HepG2 (cell line): Measurements from ENCODE around the gene POLA2. TPM values are rescaled to one million over a fixed set of nuclear protein-coding genes. Genes with fewer than 3 reads are reported as not detected.

ENCODE experiments used
- CTCF ChIP-seq: sonication (generic); formaldehyde crosslinking; IDR thresholded peaks from 2 replicates; pipeline ENCODE4 v1.5.0; 2020; ENCODE audit warnings: mild to moderate bottlenecking, missing genetic modification reagents, moderate library complexity
- DMAP1 ChIP-seq: IDR thresholded peaks from 2 replicates; pipeline ENCODE4 v1.6.1; 2016
- E2F2 ChIP-seq: sonication (generic); formaldehyde crosslinking; IDR thresholded peaks from 2 replicates; pipeline ENCODE4 v1.4.0; 2020; ENCODE audit warnings: missing genetic modification reagents, borderline replicate concordance
- HMGXB4 ChIP-seq, 2 experiments: sonication (generic) in 1 of 2; formaldehyde crosslinking in 1 of 2; IDR thresholded peaks; 2 replicates each; pipeline versions ENCODE4 v1.4.0 to v1.6.1; 2018 to 2020; ENCODE audit warnings: missing genetic modification reagents in 2 of 2, borderline replicate concordance in 1 of 2, low read depth in 1 of 2, mild to moderate bottlenecking in 1 of 2, missing biosample characterization in 1 of 2
- HOXD1 ChIP-seq: sonication (generic); formaldehyde crosslinking; IDR thresholded peaks from 2 replicates; pipeline ENCODE4 v1.5.0; 2020; ENCODE audit warnings: missing genetic modification reagents
- PBX2 ChIP-seq: IDR thresholded peaks from 2 replicates; pipeline ENCODE4 v1.6.1; 2016; ENCODE audit warnings: control low read depth
- PRDM15 ChIP-seq: sonication (generic); formaldehyde crosslinking; IDR thresholded peaks from 2 replicates; pipeline ENCODE4 v1.4.0; 2020; ENCODE audit warnings: missing genetic modification reagents
- RCOR2 ChIP-seq: IDR thresholded peaks from 2 replicates; pipeline ENCODE4 v1.6.1; 2016; ENCODE audit warnings: missing biosample characterization, missing genetic modification reagents
- REST ChIP-seq, 2 experiments: IDR thresholded peaks; 2 replicates each; pipeline ENCODE4 v1.6.1; 2011 to 2012; ENCODE audit warnings: low read length in 2 of 2, borderline replicate concordance in 1 of 2, low read depth in 1 of 2, mild to moderate bottlenecking in 1 of 2, moderate library complexity in 1 of 2
- SMC3 ChIP-seq: IDR thresholded peaks from 2 replicates; pipeline ENCODE4 v1.6.1; 2011; ENCODE audit warnings: low read length, improper control_type of control experiment
- ZNF574 ChIP-seq: sonication (generic); formaldehyde crosslinking; IDR thresholded peaks from 2 replicates; pipeline ENCODE4 v1.4.0; 2020; ENCODE audit warnings: missing genetic modification reagents
- ZNF644 ChIP-seq: IDR thresholded peaks from 2 replicates; pipeline ENCODE4 v1.6.1; 2016; ENCODE audit warnings: low read depth
- polyA plus RNA-seq, 8 experiments: library from polyadenylated mRNA; depleted of rRNA in 3 of 8; stranded (reverse) in 7 of 8; unstranded in 1 of 8; fragments of >200 nt; fragmentation: Illumina TruSeq in 4 of 8; extraction: Trizol in 4 of 8; gene quantifications; 2 replicates each; pipeline versions ENCODE4 v1.2.1 to v1.2.3, GENCODE V29; 2011 to 2016; ENCODE audit warnings: low read depth in 4 of 8, missing spikeins in 1 of 8, mixed read lengths in 1 of 8; ENCODE audit not compliant: insufficient read depth in 1 of 8
- total RNA-seq, 5 experiments: library from RNA; depleted of rRNA; stranded (reverse); fragments of >200 nt; fragmentation: Illumina TruSeq; extraction: Trizol; gene quantifications; 2 replicates each; pipeline ENCODE4 v1.2.3, GENCODE V29; 2016; ENCODE audit warnings: low read depth in 1 of 5

POLA2 gene
- total and polyA plus RNA-seq, 2 of the 13 experiments (the other 11 are each of a cell fraction or from before 2014, with no cell fraction given), result 9.7 to 15.6 TPM

- TF ChIP-seq E2F2 (CRISPR knock-in tag), result no peak
- peak in 1 of 2 experiments; percentile 39; a peak in 1 of 4 replicates for TF ChIP-seq HMGXB4 (CRISPR knock-in tag; IDR thresholded peaks at IDR 0.05; ENCODE audit: borderline replicate concordance in 1 of 2, low read depth in 1 of 2)
- TF ChIP-seq ZNF574, result peak; percentile 19; the same call in 1 of the 2 replicates
- TF ChIP-seq CTCF (CRISPR knock-in tag), result peak; percentile 82
- no peak for TF ChIP-seq HOXD1 (CRISPR knock-in tag)
- no peak for TF ChIP-seq PRDM15 (CRISPR knock-in tag)
- TF ChIP-seq ZNF644 (CRISPR knock-in tag), result no peak
- TF ChIP-seq DMAP1 (CRISPR knock-in tag), result 0 out of 2 replicates have a peak, but pooled peaks have one; percentile 21
- TF ChIP-seq SMC3, result peak; percentile 84
- no peak for TF ChIP-seq RCOR2
- TF ChIP-seq PBX2 (CRISPR knock-in tag), result no peak
- TF ChIP-seq REST (IDR thresholded peaks at IDR 0.05; ENCODE audit: borderline replicate concordance in 1 of 2, low read depth in 1 of 2, low read length in 2 of 2), result no peak
These were observed 68.2 kb downstream of the POLA2 start (continued) for GRCh38 chr11:65329944-65330403.
